Uterus (tissue), 4 donors: ENCODE data around the gene BAG3. TPM values are rescaled to one million over a fixed set of nuclear protein-coding genes. Genes with fewer than 3 reads are reported as not detected.

Source experiments
- DNase-seq, 2 donors: peaks; one replicate each; pipeline ENCODE4 v3.0.0-alpha.2; 2019 to 2020
- H3K27ac ChIP-seq, 2 donors: fragments of 200-600 bp; sonication (generic); 1 replicate in 1 of 2; 2 replicates in 1 of 2; pipeline ENCODE4 v1.5.1; 2016 to 2018
- H3K27me3 ChIP-seq, 2 donors: fragments of 200-600 bp; sonication (generic); one replicate each; pipeline ENCODE4 v1.5.1; 2018 to 2019; ENCODE audit warnings: control low read depth in 1 of 2
- H3K36me3 ChIP-seq, 2 donors: fragments of 200-600 bp; sonication (generic); one replicate each; pipeline ENCODE4 v1.5.1; 2019; ENCODE audit warnings: control low read depth in 1 of 2
- H3K4me1 ChIP-seq, 2 donors: fragments of 200-600 bp; sonication (generic); one replicate each; pipeline ENCODE4 v1.5.1; 2018 to 2019; ENCODE audit warnings: control low read depth in 1 of 2
- H3K4me3 ChIP-seq, 2 donors: fragments of 200-600 bp; sonication (generic); 1 replicate in 1 of 2; 2 replicates in 1 of 2; pipeline ENCODE4 v1.5.1; 2018 to 2019; ENCODE audit warnings: mild to moderate bottlenecking in 1 of 2
- H3K9me3 ChIP-seq, 2 donors: fragments of 200-600 bp; sonication (generic); one replicate each; pipeline ENCODE4 v1.5.1; 2019; ENCODE audit warnings: control low read depth in 1 of 2
- CTCF ChIP-seq, 4 experiments: fragments of 200-600 bp in 2 of 4; fragments of 450-650 bp in 2 of 4; sonication (generic) in 2 of 4; IDR thresholded peaks; one replicate each; pipeline ENCODE4 v1.5.1; 2016 to 2019; ENCODE audit warnings: antibody characterized with exemption in 4 of 4, mild to moderate bottlenecking in 2 of 4, moderate library complexity in 1 of 4
- POLR2A ChIP-seq, 2 donors: fragments of 450-650 bp; IDR thresholded peaks; one replicate each; pipeline ENCODE4 v1.6.1; 2016; ENCODE audit warnings: antibody characterized with exemption in 2 of 2, mild to moderate bottlenecking in 1 of 2, moderate library complexity in 1 of 2
- intact Hi-C: fragments of 100-400 bp; cut with DNase I; formaldehyde crosslinking; loops from one replicate; pipeline ENCODE4 v1.15.1; 2023; ENCODE audit warnings: low total_unique reads
- total RNA-seq, 4 donors: library from RNA; depleted of rRNA in 3 of 4; stranded (reverse); fragments of >200 nt in 3 of 4; gene quantifications; one replicate each; pipeline versions ENCODE4 v1.1.0 to v1.2.4, GENCODE V29; 2014 to 2023
- donor health status: DM: yes; HTN: yes; CAD: no.

BAG3 gene
- total RNA-seq, 4 donors from 2014 or later = 6.6 to 44.1 (median 22.4) TPM

GRCh38 chr10:119715628-119716505 lies 64.7 kb downstream of the BAG3 start:
- intact Hi-C loops = no loop called here
- no peaks in the 10 kb centered on the region for H3K27me3 ChIP-seq
- DNase-seq = no peak
- no peaks in the 10 kb centered on the region for H3K4me1 ChIP-seq
- no peak overlapping the region for H3K4me3 ChIP-seq
- H3K27ac ChIP-seq = no peak overlapping the region
- no peaks in the 10 kb centered on the region for H3K36me3 ChIP-seq
- no peak for TF ChIP-seq CTCF (IDR thresholded peaks at IDR 0.05)
- TF ChIP-seq POLR2A (IDR thresholded peaks at IDR 0.05) = no peak
- H3K9me3 ChIP-seq = no peaks in the 10 kb centered on the region

GRCh38 chr10:119723161-119723560 lies 72.0 kb downstream of the BAG3 start:
- intact Hi-C loops = no loop called here
- Histone ChIP-seq H3K4me1 (peaks cover 0 to 2% of the 10 kb centered on the region in 2 donors), H3K36me3 (no peaks in the 10 kb centered on the region), H3K4me3 (no peak overlapping the region), H3K27ac (no peak overlapping the region), H3K27me3 (no peaks in the 10 kb centered on the region), H3K9me3 (no peaks in the 10 kb centered on the region)
- no peak for DNase-seq
- no peak for TF ChIP-seq CTCF (IDR thresholded peaks at IDR 0.05)
- no peak for TF ChIP-seq POLR2A (IDR thresholded peaks at IDR 0.05)

- Histone ChIP-seq H3K27me3 (no peaks in the 10 kb centered on the region), H3K36me3 (no peaks in the 10 kb centered on the region), H3K4me1 (peaks cover 0 to 5% of the 10 kb centered on the region in 2 donors), H3K27ac (no peak overlapping the region), H3K9me3 (no peaks in the 10 kb centered on the region), H3K4me3 (no peak overlapping the region)
- intact Hi-C loops = no loop called here
- DNase-seq = no peak
- TF ChIP-seq POLR2A (IDR thresholded peaks at IDR 0.05) (no peak), CTCF (IDR thresholded peaks at IDR 0.05) (no peak)
These were observed 72.4 kb downstream of the BAG3 start for GRCh38 chr10:119723624-119724023.

- Histone ChIP-seq H3K9me3 (no peaks in the 10 kb centered on the region), H3K27ac (peak overlapping the region; percentile 94 to 96), H3K36me3 (no peaks in the 10 kb centered on the region), H3K4me1 (peaks cover 0 to 5% of the 10 kb centered on the region in 2 donors), H3K4me3 (peak overlapping the region; percentile 73 to 98), H3K27me3 (no peaks in the 10 kb centered on the region)
- intact Hi-C loops = no loop called here
- no peak for DNase-seq
- TF ChIP-seq CTCF (IDR thresholded peaks at IDR 0.05) = no peak
- no peak for TF ChIP-seq POLR2A (IDR thresholded peaks at IDR 0.05)
These were observed 73.7 kb downstream of the BAG3 start for GRCh38 chr10:119724593-119725516.

GRCh38 chr10:119725517-119725827 lies 74.3 kb downstream of the BAG3 start:
- H3K36me3 ChIP-seq = no peaks in the 10 kb centered on the region
- DNase-seq = no peak
- TF ChIP-seq CTCF (IDR thresholded peaks at IDR 0.05) (no peak), POLR2A (IDR thresholded peaks at IDR 0.05) (peak; percentile 72 to 78)
- no peaks in the 10 kb centered on the region for H3K9me3 ChIP-seq
- peak overlapping the region; percentile 94 to 96 for H3K27ac ChIP-seq
- peaks cover 0 to 5% of the 10 kb centered on the region in 2 donors for H3K4me1 ChIP-seq
- no peaks in the 10 kb centered on the region for H3K27me3 ChIP-seq
- intact Hi-C loops = no loop called here
- H3K4me3 ChIP-seq = peak overlapping the region; percentile 73 to 98
